ENCODE measurements around the gene TNF. TPM values are rescaled to one million over a fixed set of nuclear protein-coding genes. Genes with fewer than 3 reads are reported as not detected.
A peak's percentile ranks its signal among the peaks of the same experiment; 100 is the strongest.

Gene TNF
- total RNA-seq, 3 donors from 2014 or later = 0.41 to 1.7 (median 1.1) TPM

DNA sequence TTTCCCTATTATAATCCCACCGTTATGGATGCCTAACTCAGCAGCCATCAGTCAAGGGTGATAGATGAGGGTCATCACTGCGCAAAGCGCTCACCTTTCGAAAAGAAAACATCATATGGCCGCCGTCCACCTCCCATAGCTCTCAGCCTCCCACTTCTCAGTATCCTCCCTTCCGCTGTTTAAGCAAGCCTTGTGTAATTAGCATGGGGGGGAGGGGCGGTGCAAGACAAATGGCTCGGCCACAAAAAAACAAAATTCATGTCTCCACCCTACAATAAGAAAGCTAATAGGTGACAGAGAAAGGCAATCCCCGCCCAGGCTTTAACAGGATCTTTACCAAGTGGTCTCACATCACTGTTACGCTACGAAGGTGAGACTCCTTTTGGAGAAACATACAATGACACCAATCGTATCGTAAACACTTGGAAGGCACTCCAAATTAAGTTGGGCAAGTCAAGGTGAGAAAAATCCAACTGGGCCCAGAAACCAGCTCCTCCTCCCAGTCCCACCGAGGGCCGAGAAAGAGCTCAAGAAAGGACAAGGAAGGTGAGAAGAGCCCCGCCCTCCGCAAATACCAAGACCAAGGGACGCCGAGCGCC is 34.2 kb upstream of the TNF start:
- TF ChIP-seq, protein P1, sequence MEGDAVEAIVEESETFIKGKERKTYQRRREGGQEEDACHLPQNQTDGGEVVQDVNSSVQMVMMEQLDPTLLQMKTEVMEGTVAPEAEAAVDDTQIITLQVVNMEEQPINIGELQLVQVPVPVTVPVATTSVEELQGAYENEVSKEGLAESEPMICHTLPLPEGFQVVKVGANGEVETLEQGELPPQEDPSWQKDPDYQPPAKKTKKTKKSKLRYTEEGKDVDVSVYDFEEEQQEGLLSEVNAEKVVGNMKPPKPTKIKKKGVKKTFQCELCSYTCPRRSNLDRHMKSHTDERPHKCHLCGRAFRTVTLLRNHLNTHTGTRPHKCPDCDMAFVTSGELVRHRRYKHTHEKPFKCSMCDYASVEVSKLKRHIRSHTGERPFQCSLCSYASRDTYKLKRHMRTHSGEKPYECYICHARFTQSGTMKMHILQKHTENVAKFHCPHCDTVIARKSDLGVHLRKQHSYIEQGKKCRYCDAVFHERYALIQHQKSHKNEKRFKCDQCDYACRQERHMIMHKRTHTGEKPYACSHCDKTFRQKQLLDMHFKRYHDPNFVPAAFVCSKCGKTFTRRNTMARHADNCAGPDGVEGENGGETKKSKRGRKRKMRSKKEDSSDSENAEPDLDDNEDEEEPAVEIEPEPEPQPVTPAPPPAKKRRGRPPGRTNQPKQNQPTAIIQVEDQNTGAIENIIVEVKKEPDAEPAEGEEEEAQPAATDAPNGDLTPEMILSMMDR (IDR thresholded peaks at IDR 0.05) = no peak
- Histone ChIP-seq H3K4me1 (ENCODE audit: low read depth) (peaks cover 25% of the 10 kb centered on the region), H3K36me3 (ENCODE audit: low read depth) (peaks cover 29% of the 10 kb centered on the region), H3K4me3 (peak overlapping the region; percentile 52), H3K9me3 (no peaks in the 10 kb centered on the region)
- DNase-seq (peak in 2 of 3 donors; percentile 69 to 85), ATAC-seq (peak; percentile 56)
- intact Hi-C loops (cut with DNase I, micrococcal nuclease) = no loop called here

DNA sequence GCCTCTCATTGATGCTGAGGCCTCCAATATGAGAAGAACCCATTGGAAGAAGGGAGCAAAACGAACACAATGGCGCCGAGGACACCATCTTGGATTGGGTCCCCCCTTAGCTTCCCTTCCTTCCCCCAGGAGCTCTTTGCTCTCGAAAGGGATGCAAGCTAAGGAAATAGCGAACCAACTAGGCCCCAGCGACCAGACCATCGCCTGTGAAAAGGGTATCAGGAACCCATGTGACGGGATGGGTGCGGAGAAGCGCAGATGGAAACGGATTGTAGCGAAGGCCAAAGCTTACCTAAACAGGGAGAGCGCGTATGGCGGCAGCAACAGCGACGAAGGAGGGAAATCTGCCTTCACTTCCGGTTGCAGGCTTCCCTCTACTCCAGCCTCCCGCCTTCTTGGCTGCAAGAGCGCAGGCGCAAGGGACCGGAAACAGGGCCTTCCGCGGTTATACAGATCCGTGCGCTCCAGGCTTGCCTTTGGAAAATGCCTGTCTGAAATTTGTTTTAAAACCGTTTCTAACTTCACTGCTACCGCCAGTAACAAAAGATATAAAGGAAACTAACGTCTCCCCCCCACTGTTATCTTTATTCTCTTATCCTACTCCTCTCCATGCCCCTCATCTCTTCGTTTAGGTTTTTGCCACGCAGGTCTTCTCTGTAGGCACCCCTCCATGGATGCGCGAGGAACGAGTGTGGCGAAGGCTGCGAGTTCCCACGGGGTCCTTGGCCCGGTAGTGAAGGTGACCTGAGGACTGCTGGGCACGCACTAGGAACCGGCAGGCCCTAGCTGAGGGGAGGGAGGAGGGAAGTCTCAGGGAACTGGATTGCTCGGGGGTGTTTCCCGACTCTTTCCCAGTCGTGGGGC is 33.5 kb upstream of the TNF start, which contains the start of gene DDX39B:
Gene DDX39B, minus strand, starts transcription at position 346 of the 864 bp plus-strand sequence. CDS start 1,471 bp downstream, outside the sequence.
- TF ChIP-seq, protein P1 (IDR thresholded peaks at IDR 0.05) = no peak
- Histone ChIP-seq H3K4me1 (ENCODE audit: low read depth) (peaks cover 25% of the 10 kb centered on the region), H3K36me3 (ENCODE audit: low read depth) (peaks cover 24% of the 10 kb centered on the region), H3K9me3 (no peaks in the 10 kb centered on the region), H3K4me3 (peak within 1 kb of the TSS; percentile 52)
- intact Hi-C loops (cut with DNase I, micrococcal nuclease) = no loop called here
- ATAC-seq = peak; percentile 91
- peak; percentile 93 to 98 (median 94) for DNase-seq

DNA sequence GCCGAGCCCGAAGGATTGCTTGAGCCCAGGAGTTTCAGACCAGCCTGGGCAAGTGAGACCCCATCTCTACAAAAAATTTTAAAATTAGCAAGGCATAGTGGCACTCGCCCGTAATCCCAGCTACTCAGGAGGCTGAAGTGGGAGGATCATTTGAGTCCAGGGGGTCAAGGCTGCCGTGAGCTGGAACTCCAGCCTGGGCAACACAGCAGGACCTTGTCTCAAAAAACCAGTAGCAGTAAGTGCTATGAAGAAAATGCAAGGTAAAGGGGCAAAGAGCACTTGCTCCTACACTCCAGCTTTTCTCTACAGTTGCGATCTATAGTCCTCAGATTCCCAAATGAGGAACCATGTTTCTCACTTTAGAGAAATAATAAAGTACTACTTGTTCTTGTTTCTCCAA is 31.7 kb upstream of the TNF start:
- H3K36me3 ChIP-seq (ENCODE audit: low read depth) = peaks cover 7% of the 10 kb centered on the region
- DNase-seq (no peak), ATAC-seq (no peak)
- no peaks in the 10 kb centered on the region for H3K9me3 ChIP-seq
- H3K4me1 ChIP-seq (ENCODE audit: low read depth) = peaks cover 32% of the 10 kb centered on the region
- TF ChIP-seq, protein P1 (IDR thresholded peaks at IDR 0.05) = no peak
- intact Hi-C loops (cut with DNase I, micrococcal nuclease) = no loop called here
- H3K4me3 ChIP-seq = no peak overlapping the region

DNA sequence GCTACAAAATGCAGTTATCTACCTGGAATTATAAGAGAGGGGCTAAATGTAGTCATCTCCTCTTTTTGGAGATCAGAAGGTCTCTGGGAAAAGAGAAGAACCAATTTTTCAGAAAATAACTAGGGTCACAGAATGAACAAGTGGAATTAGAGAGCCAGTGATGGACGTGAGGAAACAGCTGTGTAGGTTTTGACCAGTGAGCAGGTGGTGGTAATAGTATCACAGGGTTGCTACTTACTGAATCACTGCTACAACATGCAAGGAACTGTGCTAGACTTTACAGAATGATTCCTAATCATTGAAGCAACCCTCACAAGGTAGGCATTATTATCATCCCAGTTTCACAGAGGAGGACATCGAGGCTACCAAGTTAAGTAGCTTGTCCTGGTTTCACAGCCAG is 30.7 kb upstream of the TNF start:
- H3K36me3 ChIP-seq (ENCODE audit: low read depth) = no peaks in the 10 kb centered on the region
- H3K4me1 ChIP-seq (ENCODE audit: low read depth) = peaks cover 25% of the 10 kb centered on the region
- no peaks in the 10 kb centered on the region for H3K9me3 ChIP-seq
- DNase-seq (no peak), ATAC-seq (no peak)
- TF ChIP-seq, protein P1 (IDR thresholded peaks at IDR 0.05) = no peak
- no peak overlapping the region for H3K4me3 ChIP-seq
- intact Hi-C loops (cut with DNase I, micrococcal nuclease) = loop anchor here (5.0 kb wide), 2 partner anchors 48 to 53 kb away; partner anchors contain the start of gene NCR3 (in 1 of the 2)

DNA sequence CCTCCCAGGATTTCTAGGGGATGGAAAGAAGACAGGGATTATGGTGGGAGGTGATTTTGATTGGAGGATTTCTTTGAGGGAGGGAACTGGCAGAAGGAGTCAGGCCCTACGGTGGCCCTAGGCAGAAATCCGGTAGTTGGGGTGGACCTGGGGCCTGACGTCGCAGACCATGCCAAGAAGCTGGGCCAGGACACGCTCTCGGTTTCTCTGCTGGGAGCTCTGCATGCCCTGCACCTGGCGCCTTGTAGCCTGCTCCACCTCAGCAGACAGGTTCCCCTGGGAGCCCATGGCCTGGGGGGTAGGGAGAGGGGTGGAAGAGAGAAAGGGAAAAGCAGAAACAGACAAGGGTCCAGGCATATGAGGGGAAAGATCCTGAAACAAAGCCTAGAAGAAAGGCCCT is 30.1 kb upstream of the TNF start:
- DNase-seq = no peak

More for the DNA sequence above, 30.1 kb upstream of the TNF start:
- ATAC-seq = no peak
- H3K36me3 ChIP-seq (ENCODE audit: low read depth) = no peaks in the 10 kb centered on the region
- TF ChIP-seq, protein P1 (IDR thresholded peaks at IDR 0.05) = no peak
- peaks cover 18% of the 10 kb centered on the region for H3K4me1 ChIP-seq (ENCODE audit: low read depth)
- H3K4me3 ChIP-seq = no peak overlapping the region
- H3K9me3 ChIP-seq = no peaks in the 10 kb centered on the region
- intact Hi-C loops (cut with DNase I, micrococcal nuclease) = loop anchor here (5.0 kb wide), 2 partner anchors 47 to 52 kb away; partner anchors contain the start of gene NCR3 (in 1 of the 2)
